ENCODE data around the gene KIF12. TPM values are rescaled to one million over a fixed set of nuclear protein-coding genes. Genes with fewer than 3 reads are reported as not detected.
A peak's percentile ranks its signal among the peaks of the same experiment; 100 is the strongest.

KIF12 gene
- total RNA-seq, 1 donor from 2014 or later = 6.2 TPM

GRCh38 chr9:114117614-114117995 lies 18.5 kb upstream of the KIF12 start:
- ATAC-seq (no peak), DNase-seq (peak; percentile 44)
- H3K9me3 ChIP-seq = no peaks in the 10 kb centered on the region
- intact Hi-C loops (cut with DNase I) = no loop called here
- H3K4me3 ChIP-seq = no peak overlapping the region
- no peaks in the 10 kb centered on the region for H3K27me3 ChIP-seq
- no peaks in the 10 kb centered on the region for H3K36me3 ChIP-seq
- peaks cover 10% of the 10 kb centered on the region for H3K4me1 ChIP-seq
- TF ChIP-seq CTCF (IDR thresholded peaks at IDR 0.05) = no peak
- H3K27ac ChIP-seq = no peak overlapping the region

GRCh38 chr9:114116126-114116747 lies 17.1 kb upstream of the KIF12 start:
- H3K27me3 ChIP-seq = no peaks in the 10 kb centered on the region
- H3K27ac ChIP-seq = no peak overlapping the region
- TF ChIP-seq CTCF (IDR thresholded peaks at IDR 0.05) = no peak
- no peak overlapping the region for H3K4me3 ChIP-seq
- no peak for ATAC-seq
- H3K9me3 ChIP-seq = no peaks in the 10 kb centered on the region
- intact Hi-C loops (cut with DNase I) = no loop called here
- H3K4me1 ChIP-seq = peaks cover 10% of the 10 kb centered on the region
- peak; percentile 58 for DNase-seq
- no peaks in the 10 kb centered on the region for H3K36me3 ChIP-seq

- ATAC-seq = no peak
- Histone ChIP-seq H3K9me3 (no peaks in the 10 kb centered on the region), H3K36me3 (no peaks in the 10 kb centered on the region), H3K4me1 (peaks cover 10% of the 10 kb centered on the region), H3K27ac (no peak overlapping the region), H3K27me3 (no peaks in the 10 kb centered on the region), H3K4me3 (no peak overlapping the region)
- intact Hi-C loops (cut with DNase I) = no loop called here
- DNase-seq = no peak
- no peak for TF ChIP-seq CTCF (IDR thresholded peaks at IDR 0.05)
Observed at GRCh38 chr9:114115654-114116125, 16.6 kb upstream of the KIF12 start.

GRCh38 chr9:114114364-114114763 lies 15.3 kb upstream of the KIF12 start:
- Histone ChIP-seq H3K36me3 (no peaks in the 10 kb centered on the region), H3K27me3 (no peaks in the 10 kb centered on the region), H3K9me3 (no peaks in the 10 kb centered on the region), H3K4me3 (no peak overlapping the region), H3K27ac (no peak overlapping the region), H3K4me1 (peaks cover 8% of the 10 kb centered on the region)
- DNase-seq (no peak), ATAC-seq (no peak)
- TF ChIP-seq CTCF (IDR thresholded peaks at IDR 0.05) = no peak
- intact Hi-C loops (cut with DNase I) = no loop called here

GRCh38 chr9:114112778-114113584 lies 13.9 kb upstream of the KIF12 start:
- intact Hi-C loops (cut with DNase I) = no loop called here
- no peak for TF ChIP-seq CTCF (IDR thresholded peaks at IDR 0.05)
- Histone ChIP-seq H3K4me1 (peaks cover 4% of the 10 kb centered on the region), H3K9me3 (no peaks in the 10 kb centered on the region), H3K27me3 (no peaks in the 10 kb centered on the region), H3K36me3 (no peaks in the 10 kb centered on the region), H3K27ac (no peak overlapping the region), H3K4me3 (no peak overlapping the region)
- peak; percentile 30 for ATAC-seq
- peak; percentile 81 for DNase-seq

Measured in upper lobe of right lung (tissue), 1 donor.